OCI-LY7 (cell line): ENCODE results near the gene KRT83.

Experiments
- CTCF ChIP-seq: fragments of 200-600 bp; sonication (generic); conservative IDR thresholded peaks from 2 replicates; pipeline ENCODE4 v1.5.1; 2014; ENCODE audit warnings: mild to moderate bottlenecking, antibody characterized with exemption, low read length, moderate library complexity, mixed read lengths
- EZH2phosphoT487 ChIP-seq: fragments of 200-600 bp; sonication (generic); IDR thresholded peaks from 2 replicates; pipeline ENCODE4 v1.6.1; 2018; ENCODE audit warnings: low read depth, borderline replicate concordance, mild to moderate bottlenecking, mixed run types, antibody characterized with exemption, low read length, moderate library complexity, mixed read lengths

GRCh38 chr12:52285851-52286530 is 35.2 kb downstream of the KRT83 start:
- TF ChIP-seq CTCF (no peak), EZH2phosphoT487 (no peak)
